ENCODE measurements around the gene RNF44. TPM values are rescaled to one million over a fixed set of nuclear protein-coding genes. Genes with fewer than 3 reads are reported as not detected.

The RNF44 gene
- total RNA-seq, 1 donor from 2014 or later, result 169 TPM

- TF ChIP-seq, protein P1, sequence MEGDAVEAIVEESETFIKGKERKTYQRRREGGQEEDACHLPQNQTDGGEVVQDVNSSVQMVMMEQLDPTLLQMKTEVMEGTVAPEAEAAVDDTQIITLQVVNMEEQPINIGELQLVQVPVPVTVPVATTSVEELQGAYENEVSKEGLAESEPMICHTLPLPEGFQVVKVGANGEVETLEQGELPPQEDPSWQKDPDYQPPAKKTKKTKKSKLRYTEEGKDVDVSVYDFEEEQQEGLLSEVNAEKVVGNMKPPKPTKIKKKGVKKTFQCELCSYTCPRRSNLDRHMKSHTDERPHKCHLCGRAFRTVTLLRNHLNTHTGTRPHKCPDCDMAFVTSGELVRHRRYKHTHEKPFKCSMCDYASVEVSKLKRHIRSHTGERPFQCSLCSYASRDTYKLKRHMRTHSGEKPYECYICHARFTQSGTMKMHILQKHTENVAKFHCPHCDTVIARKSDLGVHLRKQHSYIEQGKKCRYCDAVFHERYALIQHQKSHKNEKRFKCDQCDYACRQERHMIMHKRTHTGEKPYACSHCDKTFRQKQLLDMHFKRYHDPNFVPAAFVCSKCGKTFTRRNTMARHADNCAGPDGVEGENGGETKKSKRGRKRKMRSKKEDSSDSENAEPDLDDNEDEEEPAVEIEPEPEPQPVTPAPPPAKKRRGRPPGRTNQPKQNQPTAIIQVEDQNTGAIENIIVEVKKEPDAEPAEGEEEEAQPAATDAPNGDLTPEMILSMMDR (IDR thresholded peaks at IDR 0.05; ENCODE audit: unreplicated experiment), result no peak
- DNase-seq (ENCODE audit: low spot score in 2 of 2, unreplicated experiment in 2 of 2), result no peak
- no peaks in the 10 kb centered on the region for H3K9me3 Mint-ChIP-seq
- peaks cover 2% of the 10 kb centered on the region for H3K4me1 Mint-ChIP-seq
- H3K4me3 Mint-ChIP-seq, result no peak overlapping the region
- peaks cover 14% of the 10 kb centered on the region for H3K36me3 Mint-ChIP-seq
- no peak overlapping the region for H3K27ac Mint-ChIP-seq
- no peaks in the 10 kb centered on the region for H3K27me3 Mint-ChIP-seq (ENCODE audit: low read depth)
Observed at GRCh38 chr5:176526462-176526861, 10.7 kb downstream of the RNF44 start.

DNA sequence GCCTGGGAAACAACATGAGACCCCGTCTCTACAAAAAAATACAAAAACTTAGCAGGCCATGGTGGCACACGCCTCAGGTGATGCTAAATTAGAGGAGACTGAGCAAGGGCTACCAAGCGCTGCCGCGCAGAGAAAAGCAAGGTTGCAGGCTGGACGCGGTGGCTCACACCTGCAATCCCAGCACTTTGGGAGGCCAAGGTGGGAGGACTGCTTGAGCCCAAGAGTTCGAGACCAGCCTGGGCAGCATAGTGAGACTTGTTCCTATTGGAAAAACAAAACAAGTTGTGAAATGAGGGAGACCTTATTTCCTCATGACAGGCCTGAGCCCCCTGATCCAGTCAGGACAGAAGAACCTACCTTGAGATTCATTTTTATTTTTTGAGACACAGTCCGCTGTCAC lies 11.5 kb downstream of the RNF44 start:
- TF ChIP-seq, protein P1 (IDR thresholded peaks at IDR 0.05; ENCODE audit: unreplicated experiment), result no peak
- Mint-ChIP-seq H3K27me3 (ENCODE audit: low read depth) (no peaks in the 10 kb centered on the region), H3K36me3 (peaks cover 12% of the 10 kb centered on the region), H3K4me1 (no peaks in the 10 kb centered on the region), H3K4me3 (no peak overlapping the region), H3K27ac (peak overlapping the region; percentile 56), H3K9me3 (no peaks in the 10 kb centered on the region)
- DNase-seq (ENCODE audit: low spot score in 2 of 2, unreplicated experiment in 2 of 2), result no peak

DNA sequence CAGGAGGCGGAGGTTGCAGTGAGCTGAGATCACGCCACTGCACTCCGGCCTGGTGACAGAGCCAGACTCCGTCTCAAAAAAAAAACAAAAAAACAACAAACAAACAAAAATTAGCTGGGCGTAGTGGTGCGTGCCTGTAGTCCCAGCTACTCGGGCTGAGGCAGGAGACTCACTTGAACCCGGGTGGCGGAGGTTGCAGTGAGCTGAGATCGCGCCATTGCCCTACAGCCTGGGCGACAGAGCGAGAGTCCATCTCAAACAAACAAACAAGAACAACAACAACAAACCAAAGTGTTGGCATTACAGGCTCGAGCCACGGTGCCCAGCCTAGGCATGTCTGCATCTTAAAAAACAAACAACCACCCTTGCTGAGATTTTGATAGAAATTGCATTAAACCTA lies 12.2 kb downstream of the RNF44 start:
- Mint-ChIP-seq H3K27me3 (ENCODE audit: low read depth) (no peaks in the 10 kb centered on the region), H3K4me1 (no peaks in the 10 kb centered on the region), H3K27ac (no peak overlapping the region), H3K36me3 (peaks cover 12% of the 10 kb centered on the region), H3K9me3 (no peaks in the 10 kb centered on the region), H3K4me3 (no peak overlapping the region)
- DNase-seq (ENCODE audit: low spot score in 2 of 2, unreplicated experiment in 2 of 2), result no peak
- TF ChIP-seq, protein P1 (IDR thresholded peaks at IDR 0.05; ENCODE audit: unreplicated experiment), result no peak

DNA sequence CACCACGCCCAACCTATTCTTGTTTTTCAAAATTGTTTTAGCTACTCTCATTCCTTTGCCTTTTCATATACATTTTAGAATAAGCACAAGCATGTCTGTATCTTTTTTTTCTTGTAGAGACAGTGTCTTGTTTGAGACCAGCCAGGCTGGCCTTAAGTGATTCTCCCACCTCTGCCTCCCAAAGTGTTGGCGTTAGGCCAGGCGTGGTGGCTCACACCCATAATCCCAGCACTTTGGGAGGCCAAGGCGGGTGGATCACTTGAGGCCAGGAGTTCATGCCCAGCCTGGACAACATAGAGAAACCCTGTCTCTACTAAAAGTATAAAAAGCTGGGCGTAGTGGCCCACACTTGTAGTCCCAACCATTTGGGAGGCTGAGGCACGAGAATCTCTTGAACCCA lies 13.1 kb downstream of the RNF44 start:
- Mint-ChIP-seq H3K9me3 (no peaks in the 10 kb centered on the region), H3K27me3 (ENCODE audit: low read depth) (no peaks in the 10 kb centered on the region), H3K4me3 (no peak overlapping the region), H3K36me3 (peaks cover 12% of the 10 kb centered on the region), H3K27ac (no peak overlapping the region), H3K4me1 (no peaks in the 10 kb centered on the region)
- TF ChIP-seq, protein P1 (IDR thresholded peaks at IDR 0.05; ENCODE audit: unreplicated experiment), result no peak
- DNase-seq (ENCODE audit: low spot score in 2 of 2, unreplicated experiment in 2 of 2), result no peak

- Mint-ChIP-seq H3K36me3 (peaks cover 5% of the 10 kb centered on the region), H3K4me3 (no peak overlapping the region), H3K4me1 (no peaks in the 10 kb centered on the region), H3K9me3 (no peaks in the 10 kb centered on the region), H3K27ac (no peak overlapping the region), H3K27me3 (ENCODE audit: low read depth) (no peaks in the 10 kb centered on the region)
- DNase-seq (ENCODE audit: low spot score in 2 of 2, unreplicated experiment in 2 of 2), result no peak
- TF ChIP-seq, protein P1 (IDR thresholded peaks at IDR 0.05; ENCODE audit: unreplicated experiment), result no peak
Observed at GRCh38 chr5:176521699-176522263, 15.4 kb downstream of the RNF44 start.

DNA sequence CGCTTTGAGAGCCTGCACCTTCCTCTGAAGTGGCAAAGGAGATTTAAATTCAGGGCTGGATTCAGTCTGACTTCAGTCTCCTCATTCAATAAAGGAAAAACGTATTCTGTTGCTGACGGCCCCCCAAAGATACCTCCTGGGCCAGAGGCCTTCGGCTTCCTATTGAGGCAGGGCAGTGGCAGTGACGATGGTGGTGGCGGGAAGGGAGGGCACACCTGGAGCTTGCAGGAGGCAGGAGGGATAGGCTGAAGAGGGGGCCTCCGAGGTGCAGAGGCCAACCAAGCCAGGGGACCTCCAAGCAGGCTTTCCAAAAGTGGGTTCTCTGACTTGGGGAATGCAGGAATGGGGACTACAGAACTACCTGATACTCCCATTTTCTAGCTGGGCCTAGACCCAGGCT lies 15.9 kb downstream of the RNF44 start:
- Mint-ChIP-seq H3K27me3 (ENCODE audit: low read depth) (no peaks in the 10 kb centered on the region), H3K4me1 (no peaks in the 10 kb centered on the region), H3K9me3 (no peaks in the 10 kb centered on the region), H3K27ac (no peak overlapping the region), H3K4me3 (no peak overlapping the region), H3K36me3 (peaks cover 5% of the 10 kb centered on the region)
- TF ChIP-seq, protein P1 (IDR thresholded peaks at IDR 0.05; ENCODE audit: unreplicated experiment), result no peak
- no peak for DNase-seq (ENCODE audit: low spot score in 2 of 2, unreplicated experiment in 2 of 2)
